Endothelial cell of umbilical vein (primary cell): ENCODE measurements around the gene ADGRL3.

Source experiments
- CTCF ChIP-seq, 2 donors: IDR thresholded peaks; 1 replicate in 1 of 2; 2 replicates in 1 of 2; pipeline ENCODE4 v1.5.1; 2011; ENCODE audit warnings: low read length in 2 of 2, mild to moderate bottlenecking in 2 of 2, moderate library complexity in 2 of 2, control low read depth in 1 of 2, inconsistent platforms in 1 of 2, low read depth in 1 of 2; ENCODE audit not compliant: insufficient read depth in 1 of 2; ENCODE audit errors: extremely low read depth in 1 of 2
- EZH2 ChIP-seq: IDR thresholded peaks from 2 replicates; pipeline ENCODE4 v1.6.1; 2012; ENCODE audit warnings: borderline replicate concordance, low read depth, mild to moderate bottlenecking, moderate library complexity, low read length, inconsistent platforms; ENCODE audit not compliant: severe bottlenecking
- FOS ChIP-seq: IDR thresholded peaks from 2 replicates; pipeline ENCODE4 v1.6.1; 2011; ENCODE audit warnings: mild to moderate bottlenecking, low read length, moderate library complexity, borderline replicate concordance; ENCODE audit not compliant: insufficient read depth
- JUN ChIP-seq: IDR thresholded peaks from 2 replicates; pipeline ENCODE4 v1.6.1; 2011; ENCODE audit warnings: borderline replicate concordance, low read depth; ENCODE audit not compliant: insufficient read length, insufficient read depth
- MAX ChIP-seq: IDR thresholded peaks from 2 replicates; pipeline ENCODE4 v1.6.1; 2011; ENCODE audit not compliant: insufficient read depth, insufficient read length
- POLR2A ChIP-seq: IDR thresholded peaks from 2 replicates; pipeline ENCODE4 v1.6.1; 2012; ENCODE audit warnings: low read depth, mild to moderate bottlenecking, control low read depth, low read length
- POLR2AphosphoS5 ChIP-seq: IDR thresholded peaks from 2 replicates; pipeline ENCODE4 v1.6.1; 2012; ENCODE audit warnings: low read depth, mild to moderate bottlenecking, control low read depth, low read length, moderate library complexity; ENCODE audit not compliant: insufficient read depth

GRCh38 chr4:61959087-61959486 lies 759.0 kb downstream of the ADGRL3 start:
- TF ChIP-seq MAX, result no peak
- no peak for TF ChIP-seq JUN
- TF ChIP-seq FOS, result no peak
- no peak for TF ChIP-seq POLR2AphosphoS5
- no peak for TF ChIP-seq POLR2A
- no peak for TF ChIP-seq EZH2
- no peak for TF ChIP-seq CTCF (IDR thresholded peaks at IDR 0.05; ENCODE audit: extremely low read depth in 1 of 2, insufficient read depth in 1 of 2, low read depth in 1 of 2, low read length in 2 of 2)
